A549 (cell line): Measurements from ENCODE around the gene FOXP1. TPM values are rescaled to one million over a fixed set of nuclear protein-coding genes. Genes with fewer than 3 reads are reported as not detected.

Experiments
- ATAC-seq, 2 experiments: fragments of 200-7000 bp in 1 of 2; fragments of >200 bp in 1 of 2; cut with Nextera tagmentation in 1 of 2; cut with Tn5 transposase in 1 of 2; 3 replicates each; pipeline versions ENCODE4 v1.8.0 to v1.9.1; 2018 to 2020; ENCODE audit warnings: mild to moderate bottlenecking in 1 of 2, moderate library complexity in 1 of 2
- CTCF ChIA-PET: fragments of 300-600 bp; sonication (Branson Sonifier 250); formaldehyde crosslinking; extraction: SDS; loops from one replicate; lab custom pipeline; 2021; ENCODE audit warnings: antibody characterized with exemption, inconsistent platforms; lab: Yijun Ruan, JAX
- POLR2A ChIA-PET: fragments of 350-600 bp; formaldehyde crosslinking; extraction: SDS; loops from one replicate; lab custom pipeline; 2021; ENCODE audit warnings: antibody characterized with exemption, inconsistent platforms; lab: Yijun Ruan, JAX
- DNase-seq, 2 experiments: peaks; one replicate each; pipeline versions ENCODE4 v3.0.0 to v3.0.0-alpha.2; 2011 to 2016; ENCODE audit warnings: low read depth in 1 of 2, low spot score in 1 of 2
- FAIRE-seq: peaks from 2 replicates; lab custom pipeline; 2011; peaks lifted over from hg19 to GRCh38; lab: Jason Lieb, UNC
- H3K27ac ChIP-seq, 2 experiments: fragments of >200 bp; sonication (Bioruptor Twin); formaldehyde crosslinking; 3 replicates each; pipeline ENCODE4 v1.5.1; 2016 to 2017
- H3K4me1 ChIP-seq: fragments of >200 bp; sonication (Bioruptor Twin); formaldehyde crosslinking; 3 replicates; pipeline ENCODE4 v1.6.1; 2016
- H3K4me2 ChIP-seq: fragments of >200 bp; sonication (Bioruptor Twin); formaldehyde crosslinking; 3 replicates; pipeline ENCODE4 v1.6.1; 2016
- H3K4me3 ChIP-seq: fragments of >200 bp; sonication (Bioruptor Twin); formaldehyde crosslinking; 3 replicates; pipeline ENCODE4 v1.5.1; 2016
- H3K9me3 ChIP-seq: fragments of >200 bp; sonication (Bioruptor Twin); formaldehyde crosslinking; 3 replicates; pipeline ENCODE4 v1.6.1; 2016
- BCL3 ChIP-seq: fragments of >200 bp; sonication (Bioruptor Twin); formaldehyde crosslinking; IDR thresholded peaks from 3 replicates; pipeline ENCODE4 v1.6.1; 2016
- CHD2 ChIP-seq: fragments of 150-350 bp; IDR thresholded peaks from 2 replicates; pipeline ENCODE4 v1.6.1; 2014; ENCODE audit warnings: low read length; ENCODE audit not compliant: partially characterized antibody
- CHD4 ChIP-seq: fragments of 200-600 bp; sonication (generic); IDR thresholded peaks from 2 replicates; pipeline ENCODE4 v1.6.1; 2016; ENCODE audit warnings: antibody characterized with exemption, mild to moderate bottlenecking, borderline replicate concordance
- EHMT2 ChIP-seq: fragments of 200-600 bp; sonication (generic); IDR thresholded peaks from 2 replicates; pipeline ENCODE4 v1.6.1; 2016; ENCODE audit warnings: antibody characterized with exemption, low read depth, mild to moderate bottlenecking, moderate library complexity
- ESRRA ChIP-seq: fragments of 150-350 bp; IDR thresholded peaks from 2 replicates; pipeline ENCODE4 v1.6.1; 2014; ENCODE audit warnings: mild to moderate bottlenecking, low read length, borderline replicate concordance
- FOSL2 ChIP-seq, 2 experiments: fragments of 450-650 bp in 1 of 2; fragments of >200 bp in 1 of 2; sonication (Bioruptor Twin) in 1 of 2; formaldehyde crosslinking; IDR thresholded peaks; 2 replicates each; pipeline versions ENCODE4 v1.5.0 to v1.6.1; 2016 to 2020; ENCODE audit warnings: mild to moderate bottlenecking in 1 of 2, moderate library complexity in 1 of 2
- HEYL ChIP-seq: fragments of 250-450 bp; sonication (Bioruptor Pico); IDR thresholded peaks from 2 replicates; pipeline ENCODE4 v1.8.0; 2021; ENCODE audit warnings: mild to moderate bottlenecking, moderate library complexity
- HOXA7 ChIP-seq: fragments of 250-450 bp; sonication (Bioruptor Pico); IDR thresholded peaks from 2 replicates; pipeline ENCODE4 v1.5.0; 2020; ENCODE audit warnings: mild to moderate bottlenecking, moderate library complexity
- HOXB13 ChIP-seq: fragments of 250-450 bp; sonication (Bioruptor Pico); IDR thresholded peaks from 2 replicates; pipeline ENCODE4 v1.5.0; 2020; ENCODE audit warnings: low read depth, mild to moderate bottlenecking, moderate library complexity
- JUN ChIP-seq, 2 experiments: fragments of >200 bp; sonication (Bioruptor Twin); formaldehyde crosslinking; IDR thresholded peaks; 2 replicates in 1 of 2; 3 replicates in 1 of 2; pipeline ENCODE4 v1.6.1; 2016 to 2017
- MAX ChIP-seq: IDR thresholded peaks from 2 replicates; pipeline ENCODE4 v1.6.1; 2012
- MYC ChIP-seq: IDR thresholded peaks from 2 replicates; pipeline ENCODE4 v1.6.1; 2012; ENCODE audit warnings: mild to moderate bottlenecking, inconsistent platforms, low read length, improper control_type of control experiment, borderline replicate concordance
- NFE2L2 ChIP-seq: fragments of 150-350 bp; conservative IDR thresholded peaks from 2 replicates; pipeline ENCODE4 v1.6.1; 2014; ENCODE audit warnings: low read length
- RAD21 ChIP-seq, 2 experiments: fragments of >200 bp in 1 of 2; sonication (Bioruptor Twin) in 1 of 2; formaldehyde crosslinking in 1 of 2; IDR thresholded peaks in 1 of 2; conservative IDR thresholded peaks in 1 of 2; 2 replicates in 1 of 2; 3 replicates in 1 of 2; pipeline ENCODE4 v1.6.1; 2012 to 2018; ENCODE audit warnings: inconsistent platforms in 1 of 2
- RCOR1 ChIP-seq: fragments of 150-350 bp; IDR thresholded peaks from 2 replicates; pipeline ENCODE4 v1.6.1; 2014; ENCODE audit warnings: antibody characterized with exemption, low read length, low read depth
- RFX5 ChIP-seq: fragments of 450-650 bp; IDR thresholded peaks from 2 replicates; pipeline ENCODE4 v1.7.1; 2014; ENCODE audit warnings: antibody characterized with exemption, mild to moderate bottlenecking, moderate library complexity
- TFCP2L1 ChIP-seq: fragments of 250-450 bp; sonication (Bioruptor Pico); IDR thresholded peaks from 2 replicates; pipeline ENCODE4 v1.5.0; 2021; ENCODE audit warnings: mild to moderate bottlenecking
- TP53 ChIP-seq: fragments of 250-450 bp; sonication (Bioruptor Pico); IDR thresholded peaks from 2 replicates; pipeline ENCODE4 v1.5.0; 2021; ENCODE audit warnings: mild to moderate bottlenecking, moderate library complexity
- USF2 ChIP-seq: fragments of 450-650 bp; IDR thresholded peaks from 2 replicates; pipeline ENCODE4 v1.6.1; 2014; ENCODE audit warnings: antibody characterized with exemption
- ZC3H11A ChIP-seq: fragments of 450-650 bp; IDR thresholded peaks from 2 replicates; pipeline ENCODE4 v1.6.1; 2014; ENCODE audit warnings: antibody characterized with exemption, mild to moderate bottlenecking
- ZFP36 ChIP-seq: fragments of 450-650 bp; IDR thresholded peaks from 2 replicates; pipeline ENCODE4 v1.6.1; 2014; ENCODE audit warnings: borderline replicate concordance; ENCODE audit not compliant: partially characterized antibody
- ZSCAN20 ChIP-seq: fragments of 250-450 bp; sonication (Bioruptor Pico); IDR thresholded peaks from 2 replicates; pipeline ENCODE4 v1.8.0; 2022; ENCODE audit warnings: mild to moderate bottlenecking, moderate library complexity
- WGBS: methylation state at CpG from one replicate; pipeline ENCODE4 v1.1.6; 2017; ENCODE audit errors: missing lambda C conversion rate; 5-methylcytosine and 5-hydroxymethylcytosine counted together
- polyA plus RNA-seq, 4 experiments: library from polyadenylated mRNA; depleted of rRNA in 3 of 4; stranded (reverse); fragments of >200 nt; fragmentation: RNase III in 1 of 4; extraction: RNeasy Plus Mini Kit Qiagen cat#74134 plus additional on column Dnase treatment in 1 of 4; gene quantifications; 2 replicates in 3 of 4; 3 replicates in 1 of 4; pipeline ENCODE4 v1.2.3, GENCODE V29; 2011 to 2017

The FOXP1 gene
- polyA plus RNA-seq, 2 of the 4 experiments (the other 2 are of a cell fraction) = 12.8 to 13.9 TPM

GRCh38 chr3:71433631-71434030 is 149.9 kb downstream of the FOXP1 start:
- Histone ChIP-seq H3K4me2 (no peak overlapping the region), H3K4me1 (no peaks in the 10 kb centered on the region)
- ATAC-seq (no peak), FAIRE-seq (no peak)
- CTCF ChIA-PET = no interaction called here
- TF ChIP-seq RCOR1 = no peak
- TF ChIP-seq TFCP2L1 (CRISPR knock-in tag) = no peak
- TF ChIP-seq EHMT2 = no peak
- TF ChIP-seq ESRRA = no peak
- no peak for TF ChIP-seq ZC3H11A
- TF ChIP-seq, all 56 proteins: peak for 0
- H3K9me3 ChIP-seq = no peaks in the 10 kb centered on the region
- H3K27ac ChIP-seq = no peak overlapping the region
- 74% methylated on average over 9 of the region's 9 CpGs for WGBS
- POLR2A ChIA-PET = no interaction called here
- no peak overlapping the region for H3K4me3 ChIP-seq
- DNase-seq = no peak

- TF ChIP-seq NFE2L2 = no peak
- TF ChIP-seq JUN (IDR thresholded peaks at IDR 0.05) = no peak
- TF ChIP-seq FOSL2 (IDR thresholded peaks at IDR 0.05) = no peak
- TF ChIP-seq FOSL2 (CRISPR knock-in tag; IDR thresholded peaks at IDR 0.05) = no peak
- TF ChIP-seq CHD4 = no peak
- no peak for TF ChIP-seq RAD21 (conservative IDR thresholded peaks at IDR 0.05 in 1 of 2, IDR thresholded peaks at IDR 0.05 in 1 of 2)
- TF ChIP-seq MAX = no peak
- no peak for TF ChIP-seq ZFP36
- TF ChIP-seq HEYL (CRISPR knock-in tag) = no peak
- no peak for TF ChIP-seq CHD2
- no peak for TF ChIP-seq RCOR1
- TF ChIP-seq HOXB13 (CRISPR knock-in tag) = no peak
- no peak for TF ChIP-seq HOXA7 (CRISPR knock-in tag)
- Histone ChIP-seq H3K4me1 (no peaks in the 10 kb centered on the region), H3K9me3 (no peaks in the 10 kb centered on the region), H3K27ac (no peak overlapping the region), H3K4me2 (no peak overlapping the region), H3K4me3 (no peak overlapping the region)
- FAIRE-seq (no peak), ATAC-seq (no peak), DNase-seq (no peak)
- CTCF ChIA-PET = interaction anchor here (0.6 kb wide), 1 partner anchor 67 kb away, joined by 4 read pairs; no protein-coding TSS in a partner anchor
- POLR2A ChIA-PET = no interaction called here
- WGBS = 88% methylated on average over 17 of the region's 17 CpGs
These were observed 151.2 kb downstream of the FOXP1 start for GRCh38 chr3:71432044-71432975.

GRCh38 chr3:71430941-71431552 is 152.5 kb downstream of the FOXP1 start:
- FAIRE-seq (no peak), ATAC-seq (no peak), DNase-seq (no peak)
- POLR2A ChIA-PET = no interaction called here
- H3K4me1 ChIP-seq = no peaks in the 10 kb centered on the region
- H3K27ac ChIP-seq = no peak overlapping the region
- CTCF ChIA-PET = interaction anchor here (0.6 kb wide), 2 partner anchors 20 to 183 kb away, joined by 3 read pairs; no protein-coding TSS in a partner anchor
- no peaks in the 10 kb centered on the region for H3K9me3 ChIP-seq
- H3K4me3 ChIP-seq = no peak overlapping the region
- no peak overlapping the region for H3K4me2 ChIP-seq
- WGBS = 78% methylated on average over 7 of the region's 7 CpGs
- no peak for TF ChIP-seq RFX5
- TF ChIP-seq TP53 (CRISPR knock-in tag) = no peak
- TF ChIP-seq FOSL2 (IDR thresholded peaks at IDR 0.05) = no peak
- TF ChIP-seq FOSL2 (CRISPR knock-in tag; IDR thresholded peaks at IDR 0.05) = no peak
- no peak for TF ChIP-seq HOXA7 (CRISPR knock-in tag)

- POLR2A ChIA-PET = no interaction called here
- DNase-seq (no peak), FAIRE-seq (no peak), ATAC-seq (no peak)
- H3K9me3 ChIP-seq = no peaks in the 10 kb centered on the region
- no peak for TF ChIP-seq MYC
- no peak for TF ChIP-seq HOXB13 (CRISPR knock-in tag)
- no peak for TF ChIP-seq TP53 (CRISPR knock-in tag)
- no peak for TF ChIP-seq RAD21 (conservative IDR thresholded peaks at IDR 0.05 in 1 of 2, IDR thresholded peaks at IDR 0.05 in 1 of 2)
- no peak for TF ChIP-seq ZSCAN20
- TF ChIP-seq USF2 = no peak
- no peak for TF ChIP-seq BCL3
- TF ChIP-seq JUN (IDR thresholded peaks at IDR 0.05) = no peak
- CTCF ChIA-PET = no interaction called here
- H3K4me1 ChIP-seq = no peaks in the 10 kb centered on the region
- H3K4me2 ChIP-seq = no peak overlapping the region
- H3K4me3 ChIP-seq = no peak overlapping the region
- H3K27ac ChIP-seq = no peak overlapping the region
- WGBS = 87% methylated on average over 5 of the region's 5 CpGs
These were observed 153.9 kb downstream of the FOXP1 start for GRCh38 chr3:71429597-71429988.
